ENCODE data around the gene TNNI2. TPM values are rescaled to one million over a fixed set of nuclear protein-coding genes. Genes with fewer than 3 reads are reported as not detected.

Gene TNNI2
- total RNA-seq, 1 experiment from 2014 or later, result 7.8 TPM

DNA sequence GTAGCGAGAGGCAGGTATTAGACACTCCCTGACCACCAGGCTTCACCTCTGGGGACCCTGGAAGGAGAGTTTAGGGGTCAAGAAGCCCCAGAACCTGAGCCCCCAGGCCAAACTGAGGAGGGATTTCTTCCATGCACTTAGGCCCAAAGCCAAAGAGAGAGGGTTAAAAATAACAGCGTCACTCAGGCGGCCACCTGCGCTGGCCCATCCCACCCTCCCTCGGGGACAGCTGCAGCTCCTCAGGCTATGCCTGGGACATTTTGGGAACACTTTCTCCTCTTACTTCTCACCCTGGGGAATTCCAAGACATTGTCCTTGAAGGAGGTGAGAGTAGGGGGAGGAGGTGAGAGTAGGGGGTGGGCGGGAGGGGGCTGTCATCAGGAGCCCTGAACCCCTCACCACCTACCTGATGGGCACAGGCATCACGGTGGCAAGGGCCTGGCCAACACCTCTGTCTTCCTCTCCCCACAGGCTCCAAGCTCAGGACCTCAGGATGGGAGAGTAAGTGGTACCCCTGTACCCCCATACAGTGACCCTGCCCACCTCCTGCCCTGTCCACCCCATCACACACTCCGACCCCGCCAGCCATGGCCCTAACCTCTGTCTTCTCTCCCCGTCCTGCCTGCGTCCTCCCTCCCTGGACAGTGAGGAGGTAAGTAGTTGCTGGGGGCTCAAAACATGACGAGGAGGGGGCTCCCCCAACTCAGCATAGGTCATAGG is 583 bp downstream of the TNNI2 start:
- intact Hi-C loops (cut with micrococcal nuclease; ENCODE audit: unreplicated experiment), result no loop called here
- H3K4me2 ChIP-seq, result no peak overlapping the region
- H3K4me3 ChIP-seq, result no peak overlapping the region
- H3K36me3 ChIP-seq (ENCODE audit: low read depth), result no peaks in the 10 kb centered on the region
- no peaks in the 10 kb centered on the region for H3K9me2 ChIP-seq (ENCODE audit: insufficient read depth)
- DNase-seq, result no peak
- no peaks in the 10 kb centered on the region for H3K9me3 ChIP-seq (ENCODE audit: insufficient read depth, low read depth)
- peaks cover 10% of the 10 kb centered on the region for H3K4me1 ChIP-seq (replicated peaks; ENCODE audit: insufficient read depth)
- CTCF ChIA-PET, result interaction anchor here (0.6 kb wide), 1 partner anchor 39 kb away, joined by 11 read pairs; no protein-coding TSS in a partner anchor
- H4K20me1 ChIP-seq (ENCODE audit: insufficient read depth), result no peaks in the 10 kb centered on the region
- POLR2A ChIA-PET (ENCODE audit: unreplicated experiment), result no interaction called here
- no peak for TF ChIP-seq EZH2 (IDR thresholded peaks at IDR 0.05; ENCODE audit: low read depth)
- TF ChIP-seq, protein P1, sequence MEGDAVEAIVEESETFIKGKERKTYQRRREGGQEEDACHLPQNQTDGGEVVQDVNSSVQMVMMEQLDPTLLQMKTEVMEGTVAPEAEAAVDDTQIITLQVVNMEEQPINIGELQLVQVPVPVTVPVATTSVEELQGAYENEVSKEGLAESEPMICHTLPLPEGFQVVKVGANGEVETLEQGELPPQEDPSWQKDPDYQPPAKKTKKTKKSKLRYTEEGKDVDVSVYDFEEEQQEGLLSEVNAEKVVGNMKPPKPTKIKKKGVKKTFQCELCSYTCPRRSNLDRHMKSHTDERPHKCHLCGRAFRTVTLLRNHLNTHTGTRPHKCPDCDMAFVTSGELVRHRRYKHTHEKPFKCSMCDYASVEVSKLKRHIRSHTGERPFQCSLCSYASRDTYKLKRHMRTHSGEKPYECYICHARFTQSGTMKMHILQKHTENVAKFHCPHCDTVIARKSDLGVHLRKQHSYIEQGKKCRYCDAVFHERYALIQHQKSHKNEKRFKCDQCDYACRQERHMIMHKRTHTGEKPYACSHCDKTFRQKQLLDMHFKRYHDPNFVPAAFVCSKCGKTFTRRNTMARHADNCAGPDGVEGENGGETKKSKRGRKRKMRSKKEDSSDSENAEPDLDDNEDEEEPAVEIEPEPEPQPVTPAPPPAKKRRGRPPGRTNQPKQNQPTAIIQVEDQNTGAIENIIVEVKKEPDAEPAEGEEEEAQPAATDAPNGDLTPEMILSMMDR (conservative IDR thresholded peaks at IDR 0.05), result no peak
- H3K79me2 ChIP-seq (ENCODE audit: low read depth), result no peaks in the 10 kb centered on the region
- H3K27me3 ChIP-seq (ENCODE audit: insufficient read depth, low read depth), result no peaks in the 10 kb centered on the region
- no peak overlapping the region for H3K27ac ChIP-seq
- BruUV-seq (replicated peaks), result no TSS peak
- H3F3A ChIP-seq (ENCODE audit: insufficient read depth, low read depth), result no peaks in the 10 kb centered on the region
- H2AFZ ChIP-seq, result no peak overlapping the region

DNA sequence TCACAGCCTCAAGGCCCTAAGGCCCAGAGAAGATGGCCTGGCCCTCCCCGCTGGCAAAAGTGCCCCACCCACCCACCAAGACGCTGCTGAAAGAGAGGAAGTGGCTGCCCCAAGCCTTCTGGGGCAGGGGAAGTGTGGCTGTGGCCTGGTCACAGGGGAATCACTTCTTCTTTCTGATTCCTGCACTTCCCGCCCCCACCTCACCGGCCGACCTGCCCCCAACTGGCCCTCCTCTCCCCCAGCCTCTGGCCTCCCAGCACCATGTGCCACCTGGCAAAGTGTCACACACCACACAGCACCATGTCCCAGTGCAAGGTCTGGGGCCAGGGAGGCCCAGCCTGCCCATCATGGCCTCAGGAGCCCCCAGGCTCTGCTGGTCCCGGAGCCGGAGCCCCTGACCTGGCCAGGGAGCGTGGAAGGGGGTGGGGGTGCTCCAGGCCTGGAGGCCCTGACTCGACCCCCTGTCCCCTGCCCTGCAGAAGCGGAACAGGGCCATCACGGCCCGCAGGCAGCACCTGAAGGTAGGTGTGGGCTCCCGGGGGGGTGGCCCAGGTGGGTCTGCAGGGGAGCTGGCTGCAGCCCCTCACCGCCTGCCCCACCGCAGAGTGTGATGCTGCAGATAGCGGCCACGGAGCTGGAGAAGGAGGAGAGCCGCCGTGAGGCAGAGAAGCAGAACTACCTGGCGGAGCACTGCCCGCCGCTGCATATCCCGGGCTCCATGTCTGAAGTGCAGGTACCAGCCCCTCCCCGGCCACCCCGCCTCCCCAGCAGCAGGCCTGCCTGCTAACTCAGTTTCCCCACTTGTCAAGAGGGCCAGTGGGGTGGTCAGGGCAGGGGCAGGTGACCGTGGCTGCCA is 1.4 kb downstream of the TNNI2 start:
- POLR2A ChIA-PET (ENCODE audit: unreplicated experiment), result no interaction called here
- no peaks in the 10 kb centered on the region for H3K9me3 ChIP-seq (ENCODE audit: insufficient read depth, low read depth)
- no peaks in the 10 kb centered on the region for H3K27me3 ChIP-seq (ENCODE audit: insufficient read depth, low read depth)
- intact Hi-C loops (cut with micrococcal nuclease; ENCODE audit: unreplicated experiment), result no loop called here
- H3F3A ChIP-seq (ENCODE audit: insufficient read depth, low read depth), result no peaks in the 10 kb centered on the region
- no peak for DNase-seq
- H4K20me1 ChIP-seq (ENCODE audit: insufficient read depth), result no peaks in the 10 kb centered on the region
- H3K4me1 ChIP-seq (replicated peaks; ENCODE audit: insufficient read depth), result peaks cover 2% of the 10 kb centered on the region; the same call in 1 of the 2 replicates
- H3K9me2 ChIP-seq (ENCODE audit: insufficient read depth), result no peaks in the 10 kb centered on the region
- no peaks in the 10 kb centered on the region for H3K79me2 ChIP-seq (ENCODE audit: low read depth)
- H3K4me2 ChIP-seq, result no peak overlapping the region
- H2AFZ ChIP-seq, result no peak overlapping the region
- no peak for TF ChIP-seq EZH2 (IDR thresholded peaks at IDR 0.05; ENCODE audit: low read depth)
- TF ChIP-seq, protein P1 (conservative IDR thresholded peaks at IDR 0.05), result no peak
- CTCF ChIA-PET, result interaction anchor here (0.6 kb wide), 1 partner anchor 38 kb away, joined by 11 read pairs; no protein-coding TSS in a partner anchor
- H3K4me3 ChIP-seq, result no peak overlapping the region
- H3K36me3 ChIP-seq (ENCODE audit: low read depth), result no peaks in the 10 kb centered on the region
- no TSS peak for BruUV-seq (replicated peaks)
- H3K27ac ChIP-seq, result no peak overlapping the region

DNA sequence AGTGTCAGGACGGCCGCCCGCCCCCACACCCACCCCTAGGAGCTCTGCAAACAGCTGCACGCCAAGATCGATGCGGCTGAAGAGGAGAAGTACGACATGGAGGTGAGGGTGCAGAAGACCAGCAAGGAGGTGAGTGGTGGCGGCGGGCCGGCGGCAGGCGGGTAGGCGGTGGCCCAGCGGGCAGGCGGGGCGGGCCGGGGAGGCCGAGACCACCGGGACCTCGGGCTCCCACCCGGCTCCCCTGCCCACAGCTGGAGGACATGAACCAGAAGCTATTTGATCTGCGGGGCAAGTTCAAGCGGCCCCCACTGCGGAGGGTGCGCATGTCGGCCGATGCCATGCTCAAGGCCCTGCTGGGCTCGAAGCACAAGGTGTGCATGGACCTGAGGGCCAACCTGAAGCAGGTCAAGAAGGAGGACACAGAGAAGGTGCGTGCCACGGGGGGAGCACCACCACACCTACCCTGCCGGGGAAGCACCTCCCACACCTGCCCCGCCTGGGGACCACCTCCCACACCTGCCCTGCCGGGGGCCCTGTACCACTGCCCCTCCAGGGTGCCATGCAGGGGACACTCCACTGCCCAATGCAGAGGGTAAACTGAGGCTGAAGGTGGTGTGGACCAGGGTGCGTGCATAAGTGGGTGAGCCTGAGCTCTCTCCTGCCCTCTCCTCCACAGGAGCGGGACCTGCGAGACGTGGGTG is 2.1 kb downstream of the TNNI2 start:
- Histone ChIP-seq H3K4me2 (no peak overlapping the region), H2AFZ (no peak overlapping the region), H3K27me3 (ENCODE audit: insufficient read depth, low read depth) (no peaks in the 10 kb centered on the region), H3K4me1 (replicated peaks; ENCODE audit: insufficient read depth) (no peaks in the 10 kb centered on the region; the same call in 1 of the 2 replicates), H3F3A (ENCODE audit: insufficient read depth, low read depth) (no peaks in the 10 kb centered on the region), H4K20me1 (ENCODE audit: insufficient read depth) (no peaks in the 10 kb centered on the region), H3K79me2 (ENCODE audit: low read depth) (no peaks in the 10 kb centered on the region), H3K4me3 (no peak overlapping the region), H3K9me2 (ENCODE audit: insufficient read depth) (no peaks in the 10 kb centered on the region), H3K36me3 (ENCODE audit: low read depth) (no peaks in the 10 kb centered on the region), H3K9me3 (ENCODE audit: insufficient read depth, low read depth) (no peaks in the 10 kb centered on the region), H3K27ac (no peak overlapping the region)
- intact Hi-C loops (cut with micrococcal nuclease; ENCODE audit: unreplicated experiment), result no loop called here
- no peak for TF ChIP-seq EZH2 (IDR thresholded peaks at IDR 0.05; ENCODE audit: low read depth)
- TF ChIP-seq, protein P1 (conservative IDR thresholded peaks at IDR 0.05), result no peak
- no peak for DNase-seq
- CTCF ChIA-PET, result no interaction called here
- POLR2A ChIA-PET (ENCODE audit: unreplicated experiment), result no interaction called here
- BruUV-seq (replicated peaks), result no TSS peak

All from PC-9 (cell line).